D721Med (cell line): ENCODE measurements around the gene PLPP7.

Source experiments
- DNase-seq: peaks from one replicate; pipeline ENCODE4 v3.0.0; 2011; ENCODE audit warnings: low spot score; ENCODE audit not compliant: insufficient read length
- FAIRE-seq: peaks from 2 replicates; lab custom pipeline; 2011; peaks lifted over from hg19 to GRCh38; lab: Jason Lieb, UNC
- CTCF ChIP-seq: IDR thresholded peaks from 2 replicates; pipeline ENCODE4 v1.5.1; 2012; ENCODE audit warnings: mild to moderate bottlenecking, control low read depth; ENCODE audit not compliant: insufficient read depth; ENCODE audit errors: missing control alignments

The PLPP7 gene

GRCh38 chr9:131318231-131319085 lies 28.9 kb downstream of the PLPP7 start:
- FAIRE-seq (no peak), DNase-seq (no peak)
- no peak for TF ChIP-seq CTCF

- FAIRE-seq = no peak
- no peak for DNase-seq
- no peak for TF ChIP-seq CTCF
These were observed 30.0 kb downstream of the PLPP7 start for GRCh38 chr9:131319486-131319885.

DNA sequence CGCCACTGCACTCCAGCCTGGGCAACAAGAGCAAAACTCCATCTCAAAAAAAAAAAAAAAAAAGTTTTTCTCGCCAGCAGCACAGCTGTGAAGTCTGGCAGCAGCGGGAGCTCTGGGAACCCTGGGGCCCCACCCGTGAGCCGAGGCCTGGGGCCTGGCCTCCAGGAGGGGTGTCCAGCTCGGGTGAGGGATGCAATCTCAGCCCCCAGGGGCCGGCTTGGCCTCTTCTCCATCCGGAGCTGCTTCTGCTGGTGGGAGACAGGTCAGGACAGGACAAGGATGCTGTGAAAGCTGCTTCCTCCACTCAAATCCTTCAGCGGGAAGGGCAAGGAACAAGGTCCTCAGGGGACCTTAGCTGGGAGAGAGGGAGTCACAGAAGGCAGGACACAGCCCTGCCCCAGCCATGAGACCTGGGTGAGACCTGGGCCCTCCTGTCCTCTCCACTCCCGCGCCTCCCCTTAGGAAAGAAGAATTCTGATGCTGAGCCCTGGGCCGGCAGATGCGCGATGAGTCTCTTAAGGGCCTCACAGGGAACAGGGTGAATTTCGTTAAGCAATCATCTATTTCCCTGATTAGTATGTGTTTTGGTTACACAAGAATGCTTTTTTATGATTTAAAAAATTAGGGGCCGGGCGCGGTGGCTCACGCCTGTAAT lies 30.6 kb downstream of the PLPP7 start:
- DNase-seq = no peak
- no peak for FAIRE-seq
- no peak for TF ChIP-seq CTCF

GRCh38 chr9:131323629-131324028 lies 34.1 kb downstream of the PLPP7 start:
- no peak for FAIRE-seq
- no peak for TF ChIP-seq CTCF
- DNase-seq = no peak

DNA sequence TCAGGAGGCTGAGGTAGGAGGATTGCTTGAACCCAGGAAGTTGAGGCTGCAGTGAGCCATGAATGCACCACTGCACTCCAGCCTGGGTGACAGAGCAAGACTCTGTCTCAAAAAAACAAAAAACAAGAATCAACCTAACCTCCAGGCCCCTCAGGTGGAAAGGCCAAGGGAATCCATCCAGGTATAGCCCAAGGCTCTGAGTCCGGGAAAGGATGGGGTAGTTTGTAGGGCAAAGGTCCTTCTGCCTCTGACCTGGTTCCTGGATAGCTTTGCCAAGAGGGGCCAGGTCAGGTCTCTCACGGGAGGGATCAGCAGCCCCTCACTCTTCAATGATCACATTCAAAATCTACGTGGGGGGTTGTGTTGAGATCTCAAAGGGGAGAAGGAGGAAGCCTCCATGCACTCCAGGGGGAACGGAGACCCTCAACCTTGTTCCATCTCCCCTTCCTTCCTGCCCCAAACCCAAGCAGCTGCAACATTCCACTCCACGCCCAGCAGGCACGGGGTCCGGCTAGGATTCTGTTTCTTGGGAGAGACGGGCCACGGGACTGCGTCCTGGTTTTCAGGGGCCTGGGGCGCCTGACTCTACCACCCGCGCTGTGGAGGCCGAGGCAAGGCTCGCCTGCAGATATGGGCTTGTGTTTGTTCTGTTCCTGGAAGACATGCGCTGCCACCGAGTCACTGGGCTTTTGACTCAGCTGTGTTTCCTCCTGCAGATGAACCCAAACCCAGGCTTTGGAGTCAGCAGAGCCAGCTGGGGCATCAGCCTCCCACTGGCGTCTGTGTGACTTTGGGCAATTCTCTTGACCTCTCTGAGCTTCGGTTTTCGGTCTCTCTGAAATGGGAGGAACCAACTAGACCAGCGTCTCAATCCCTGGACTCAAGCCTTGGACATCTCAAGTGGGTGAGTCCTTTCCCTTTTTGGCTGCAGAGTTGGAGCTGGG lies 35.5 kb downstream of the PLPP7 start:
- DNase-seq (no peak), FAIRE-seq (no peak)
- no peak for TF ChIP-seq CTCF

GRCh38 chr9:131329241-131329641 lies 39.7 kb downstream of the PLPP7 start:
- no peak for DNase-seq
- FAIRE-seq = no peak

More at GRCh38 chr9:131329241-131329641, 39.7 kb downstream of the PLPP7 start:
- no peak for TF ChIP-seq CTCF
